Duodenal mucosa (tissue), 2 donors: ENCODE data around the gene UBXN11.
A peak's percentile ranks its signal among the peaks of the same experiment; 100 is the strongest.
"Not testable (repeated sequence)": the region's sequence is repeated elsewhere in the genome, so short reads cannot be mapped to it uniquely, and the experiment has no call there.

Experiments
- H3K27ac ChIP-seq: one replicate; pipeline ENCODE4 v1.7.0; 2013; ENCODE audit warnings: low read depth, low read length
- H3K27me3 ChIP-seq, 2 donors: one replicate each; pipeline ENCODE4 v1.7.0; 2013; ENCODE audit warnings: low read length in 2 of 2, control low read depth in 1 of 2; ENCODE audit not compliant: insufficient read depth in 2 of 2, control insufficient read depth in 1 of 2
- H3K36me3 ChIP-seq, 2 donors: one replicate each; pipeline ENCODE4 v1.7.0; 2013; ENCODE audit warnings: low read length in 2 of 2, control low read depth in 1 of 2; ENCODE audit not compliant: insufficient read depth in 2 of 2, control insufficient read depth in 1 of 2
- H3K4me1 ChIP-seq, 2 donors: one replicate each; pipeline ENCODE4 v1.7.0; 2013; ENCODE audit warnings: low read length in 2 of 2, control low read depth in 1 of 2; ENCODE audit not compliant: insufficient read depth in 2 of 2, control insufficient read depth in 1 of 2
- H3K4me3 ChIP-seq, 2 donors: one replicate each; pipeline ENCODE4 v1.7.0; 2013; ENCODE audit warnings: low read length in 2 of 2, low read depth in 1 of 2
- H3K9ac ChIP-seq, 2 donors: one replicate each; pipeline ENCODE4 v1.7.0; 2013; ENCODE audit warnings: low read length in 2 of 2, low read depth in 1 of 2
- H3K9me3 ChIP-seq, 2 donors: one replicate each; pipeline ENCODE4 v1.7.0; 2013; ENCODE audit warnings: low read length in 2 of 2, control low read depth in 1 of 2; ENCODE audit not compliant: control insufficient read depth in 1 of 2

Gene UBXN11

GRCh38 chr1:26321315-26322041 is 15.0 kb upstream of the UBXN11 start:
- H3K9me3 ChIP-seq: no peaks in the 10 kb centered on the region
- H3K27me3 ChIP-seq: peaks cover 0 to 4% of the 10 kb centered on the region in 2 donors
- H3K27ac ChIP-seq: no peak overlapping the region
- H3K4me1 ChIP-seq: peaks cover 5 to 19% of the 10 kb centered on the region in 2 donors
- H3K36me3 ChIP-seq: no peaks in the 10 kb centered on the region
- peak overlapping the region in 1 of 2 donors; percentile 22 for H3K4me3 ChIP-seq
- peak overlapping the region; percentile 28 to 60 for H3K9ac ChIP-seq

GRCh38 chr1:26320896-26321295 is 14.5 kb upstream of the UBXN11 start:
- H3K27me3 ChIP-seq: peaks cover 0 to 4% of the 10 kb centered on the region in 2 donors
- peaks cover 8 to 19% of the 10 kb centered on the region in 2 donors for H3K4me1 ChIP-seq
- no peaks in the 10 kb centered on the region for H3K9me3 ChIP-seq
- H3K27ac ChIP-seq: no peak overlapping the region
- H3K9ac ChIP-seq: peak overlapping the region in 1 of 2 donors; percentile 28
- H3K4me3 ChIP-seq: no peak overlapping the region
- H3K36me3 ChIP-seq: no peaks in the 10 kb centered on the region

GRCh38 chr1:26318338-26319064 is 12.1 kb upstream of the UBXN11 start:
- Histone ChIP-seq H3K9ac (peak overlapping the region; percentile 40 to 47), H3K27ac (no peak overlapping the region), H3K27me3 (peaks cover 0 to 4% of the 10 kb centered on the region in 2 donors), H3K4me3 (peak overlapping the region; percentile 49 to 56), H3K36me3 (no peaks in the 10 kb centered on the region), H3K4me1 (peaks cover 8 to 23% of the 10 kb centered on the region in 2 donors), H3K9me3 (no peaks in the 10 kb centered on the region)

GRCh38 chr1:26317612-26318337 is 11.3 kb upstream of the UBXN11 start, which contains the start of gene CD52:
Gene CD52, plus strand, starts transcription at chr1:26317958. Its CDS starts 60 bp downstream, at chr1:26318018.
- Histone ChIP-seq H3K4me1 (peaks cover 8 to 23% of the 10 kb centered on the region in 2 donors), H3K4me3 (peak within 1 kb of the TSS; percentile 49 to 56), H3K9me3 (no peaks in the 10 kb centered on the region), H3K27me3 (peaks cover 0 to 4% of the 10 kb centered on the region in 2 donors), H3K36me3 (no peaks in the 10 kb centered on the region), H3K27ac (no peak within 1 kb of the TSS), H3K9ac (peak within 1 kb of the TSS; percentile 40 to 47)

- H3K9ac ChIP-seq: no peak overlapping the region
- H3K27ac ChIP-seq: no peak overlapping the region
- H3K4me1 ChIP-seq: peaks cover 8 to 23% of the 10 kb centered on the region in 2 donors
- H3K36me3 ChIP-seq: no peaks in the 10 kb centered on the region
- no peaks in the 10 kb centered on the region for H3K9me3 ChIP-seq
- H3K27me3 ChIP-seq: peaks cover 0 to 4% of the 10 kb centered on the region in 2 donors
- no peak overlapping the region for H3K4me3 ChIP-seq
Measured at GRCh38 chr1:26317146-26317545, 10.7 kb upstream of the UBXN11 start.

- Histone ChIP-seq H3K27me3 (peaks cover 0 to 4% of the 10 kb centered on the region in 2 donors), H3K4me3 (no peak overlapping the region), H3K27ac (no peak overlapping the region), H3K36me3 (no peaks in the 10 kb centered on the region), H3K9ac (no peak overlapping the region), H3K4me1 (peaks cover 5 to 16% of the 10 kb centered on the region in 2 donors), H3K9me3 (no peaks in the 10 kb centered on the region)
Measured at GRCh38 chr1:26315874-26316850, 9.7 kb upstream of the UBXN11 start.

- Histone ChIP-seq H3K4me1 (peaks cover 3 to 8% of the 10 kb centered on the region in 2 donors), H3K9ac (no peak overlapping the region), H3K36me3 (no peaks in the 10 kb centered on the region), H3K27ac (no peak overlapping the region), H3K4me3 (no peak overlapping the region), H3K9me3 (no peaks in the 10 kb centered on the region), H3K27me3 (no peaks in the 10 kb centered on the region)
Measured at GRCh38 chr1:26314501-26314900, 8.1 kb upstream of the UBXN11 start.

GRCh38 chr1:26307966-26308899 is 1.8 kb upstream of the UBXN11 start:
- H3K4me1 ChIP-seq: peaks cover 6 to 17% of the 10 kb centered on the region in 2 donors
- not testable (repeated sequence) for H3K4me3 ChIP-seq, H3K9ac ChIP-seq, H3K27ac ChIP-seq, H3K36me3 ChIP-seq, H3K27me3 ChIP-seq, H3K9me3 ChIP-seq
